ENCODE measurements around the gene CCL7. TPM values are rescaled to one million over a fixed set of nuclear protein-coding genes. Genes with fewer than 3 reads are reported as not detected.

The CCL7 gene
- total RNA-seq, 2 donors from 2014 or later: not detected

- ATAC-seq (replicated peaks in 1 of 2): no peak
- no peak overlapping the region for H3K27ac Mint-ChIP-seq
- H3K4me3 Mint-ChIP-seq: no peak overlapping the region
- H3K27me3 Mint-ChIP-seq (ENCODE audit: low read depth): peaks cover 27% of the 10 kb centered on the region
- H3K9me3 Mint-ChIP-seq: no peaks in the 10 kb centered on the region
- no peaks in the 10 kb centered on the region for H3K4me1 Mint-ChIP-seq (ENCODE audit: low read depth)
- H3K36me3 Mint-ChIP-seq (ENCODE audit: insufficient read depth in 2 of 2): no peaks in the 10 kb centered on the region
- no peak for DNase-seq
Observed at GRCh38 chr17:34236281-34236892, 33.6 kb upstream of the CCL7 start.

GRCh38 chr17:34237458-34237857 is 32.6 kb upstream of the CCL7 start:
- H3K9me3 Mint-ChIP-seq: no peaks in the 10 kb centered on the region
- ATAC-seq (replicated peaks in 1 of 2): no peak
- no peak overlapping the region for H3K4me3 Mint-ChIP-seq
- H3K4me1 Mint-ChIP-seq (ENCODE audit: low read depth): no peaks in the 10 kb centered on the region
- H3K36me3 Mint-ChIP-seq (ENCODE audit: insufficient read depth in 2 of 2): no peaks in the 10 kb centered on the region
- no peak for DNase-seq
- peaks cover 20% of the 10 kb centered on the region for H3K27me3 Mint-ChIP-seq (ENCODE audit: low read depth)
- H3K27ac Mint-ChIP-seq: no peak overlapping the region

GRCh38 chr17:34241062-34241461 is 29.0 kb upstream of the CCL7 start:
- no peak overlapping the region for H3K4me3 Mint-ChIP-seq
- no peaks in the 10 kb centered on the region for H3K36me3 Mint-ChIP-seq (ENCODE audit: insufficient read depth in 2 of 2)
- no peak overlapping the region for H3K27ac Mint-ChIP-seq
- DNase-seq (no peak), ATAC-seq (replicated peaks in 1 of 2) (no peak)
- H3K4me1 Mint-ChIP-seq (ENCODE audit: low read depth): no peaks in the 10 kb centered on the region
- H3K27me3 Mint-ChIP-seq (ENCODE audit: low read depth): peaks cover 7% of the 10 kb centered on the region
- H3K9me3 Mint-ChIP-seq: no peaks in the 10 kb centered on the region

- Mint-ChIP-seq H3K4me3 (no peak overlapping the region), H3K36me3 (ENCODE audit: insufficient read depth in 2 of 2) (no peaks in the 10 kb centered on the region), H3K4me1 (ENCODE audit: low read depth) (no peaks in the 10 kb centered on the region), H3K27ac (no peak overlapping the region), H3K27me3 (ENCODE audit: low read depth) (no peaks in the 10 kb centered on the region), H3K9me3 (no peaks in the 10 kb centered on the region)
- ATAC-seq (replicated peaks in 1 of 2) (no peak), DNase-seq (no peak)
Observed at GRCh38 chr17:34242587-34243363, 27.2 kb upstream of the CCL7 start.

- no peaks in the 10 kb centered on the region for H3K4me1 Mint-ChIP-seq (ENCODE audit: low read depth)
- no peak overlapping the region for H3K4me3 Mint-ChIP-seq
- no peaks in the 10 kb centered on the region for H3K27me3 Mint-ChIP-seq (ENCODE audit: low read depth)
- no peaks in the 10 kb centered on the region for H3K36me3 Mint-ChIP-seq (ENCODE audit: insufficient read depth in 2 of 2)
- H3K9me3 Mint-ChIP-seq: no peaks in the 10 kb centered on the region
- DNase-seq (no peak), ATAC-seq (replicated peaks in 1 of 2) (no peak)
- no peak overlapping the region for H3K27ac Mint-ChIP-seq
Observed at GRCh38 chr17:34243364-34244320, 26.4 kb upstream of the CCL7 start.

- ATAC-seq (replicated peaks in 1 of 2) (no peak), DNase-seq (no peak)
- no peaks in the 10 kb centered on the region for H3K36me3 Mint-ChIP-seq (ENCODE audit: insufficient read depth in 2 of 2)
- H3K4me1 Mint-ChIP-seq (ENCODE audit: low read depth): no peaks in the 10 kb centered on the region
- H3K4me3 Mint-ChIP-seq: no peak overlapping the region
- no peaks in the 10 kb centered on the region for H3K27me3 Mint-ChIP-seq (ENCODE audit: low read depth)
- H3K27ac Mint-ChIP-seq: no peak overlapping the region
- no peaks in the 10 kb centered on the region for H3K9me3 Mint-ChIP-seq
Observed at GRCh38 chr17:34245351-34245905, 24.6 kb upstream of the CCL7 start.

- ATAC-seq (replicated peaks in 1 of 2) (no peak), DNase-seq (no peak)
- Mint-ChIP-seq H3K9me3 (no peaks in the 10 kb centered on the region), H3K36me3 (ENCODE audit: insufficient read depth in 2 of 2) (no peaks in the 10 kb centered on the region), H3K27ac (no peak overlapping the region), H3K27me3 (ENCODE audit: low read depth) (peaks cover 9% of the 10 kb centered on the region), H3K4me3 (no peak overlapping the region), H3K4me1 (ENCODE audit: low read depth) (no peaks in the 10 kb centered on the region)
Observed at GRCh38 chr17:34246446-34246845, 23.6 kb upstream of the CCL7 start.

GRCh38 chr17:34246881-34247280 is 23.1 kb upstream of the CCL7 start:
- no peak overlapping the region for H3K27ac Mint-ChIP-seq
- no peak overlapping the region for H3K4me3 Mint-ChIP-seq
- DNase-seq (no peak), ATAC-seq (replicated peaks in 1 of 2) (no peak)
- H3K9me3 Mint-ChIP-seq: no peaks in the 10 kb centered on the region
- peaks cover 10% of the 10 kb centered on the region for H3K27me3 Mint-ChIP-seq (ENCODE audit: low read depth)
- H3K36me3 Mint-ChIP-seq (ENCODE audit: insufficient read depth in 2 of 2): no peaks in the 10 kb centered on the region
- no peaks in the 10 kb centered on the region for H3K4me1 Mint-ChIP-seq (ENCODE audit: low read depth)

GRCh38 chr17:34248511-34249024 is 21.5 kb upstream of the CCL7 start:
- ATAC-seq (replicated peaks in 1 of 2) (no peak), DNase-seq (no peak)
- no peak overlapping the region for H3K4me3 Mint-ChIP-seq
- no peaks in the 10 kb centered on the region for H3K36me3 Mint-ChIP-seq (ENCODE audit: insufficient read depth in 2 of 2)
- H3K9me3 Mint-ChIP-seq: no peaks in the 10 kb centered on the region
- H3K4me1 Mint-ChIP-seq (ENCODE audit: low read depth): peaks cover 5% of the 10 kb centered on the region
- no peak overlapping the region for H3K27ac Mint-ChIP-seq
- peaks cover 21% of the 10 kb centered on the region for H3K27me3 Mint-ChIP-seq (ENCODE audit: low read depth)

GRCh38 chr17:34249061-34249460 is 21.0 kb upstream of the CCL7 start:
- Mint-ChIP-seq H3K27me3 (ENCODE audit: low read depth) (peaks cover 26% of the 10 kb centered on the region), H3K4me3 (no peak overlapping the region), H3K27ac (no peak overlapping the region), H3K4me1 (ENCODE audit: low read depth) (peaks cover 5% of the 10 kb centered on the region), H3K9me3 (no peaks in the 10 kb centered on the region), H3K36me3 (ENCODE audit: insufficient read depth in 2 of 2) (no peaks in the 10 kb centered on the region)
- no peak for DNase-seq
- ATAC-seq (replicated peaks in 1 of 2): no peak

GRCh38 chr17:34249478-34249877 is 20.5 kb upstream of the CCL7 start:
- Mint-ChIP-seq H3K27ac (no peak overlapping the region), H3K4me1 (ENCODE audit: low read depth) (peaks cover 5% of the 10 kb centered on the region), H3K4me3 (no peak overlapping the region), H3K9me3 (no peaks in the 10 kb centered on the region), H3K27me3 (ENCODE audit: low read depth) (peaks cover 30% of the 10 kb centered on the region), H3K36me3 (ENCODE audit: insufficient read depth in 2 of 2) (no peaks in the 10 kb centered on the region)
- DNase-seq: no peak
- ATAC-seq (replicated peaks in 1 of 2): no peak

GRCh38 chr17:34251186-34251585 is 18.8 kb upstream of the CCL7 start:
- H3K9me3 Mint-ChIP-seq: no peaks in the 10 kb centered on the region
- no peak overlapping the region for H3K4me3 Mint-ChIP-seq
- H3K27ac Mint-ChIP-seq: no peak overlapping the region
- H3K4me1 Mint-ChIP-seq (ENCODE audit: low read depth): peaks cover 5% of the 10 kb centered on the region
- H3K36me3 Mint-ChIP-seq (ENCODE audit: insufficient read depth in 2 of 2): no peaks in the 10 kb centered on the region
- H3K27me3 Mint-ChIP-seq (ENCODE audit: low read depth): peaks cover 45% of the 10 kb centered on the region
- ATAC-seq (replicated peaks in 1 of 2) (no peak), DNase-seq (no peak)

GRCh38 chr17:34252095-34252443 is 18.0 kb upstream of the CCL7 start:
- no peak overlapping the region for H3K27ac Mint-ChIP-seq
- H3K4me3 Mint-ChIP-seq: no peak overlapping the region
- ATAC-seq (replicated peaks in 1 of 2) (no peak), DNase-seq (no peak)
- H3K36me3 Mint-ChIP-seq (ENCODE audit: insufficient read depth in 2 of 2): no peaks in the 10 kb centered on the region
- H3K9me3 Mint-ChIP-seq: no peaks in the 10 kb centered on the region
- peaks cover 5% of the 10 kb centered on the region for H3K4me1 Mint-ChIP-seq (ENCODE audit: low read depth)
- peaks cover 51% of the 10 kb centered on the region for H3K27me3 Mint-ChIP-seq (ENCODE audit: low read depth)
